Measurements from ENCODE around the gene SLC35A5.
"Not testable (repeated sequence)": the region's sequence is repeated elsewhere in the genome, so short reads cannot be mapped to it uniquely, and the experiment has no call there.

Gene SLC35A5

GRCh38 chr3:112561734-112562529 is at the start of gene SLC35A5, which contains the start of gene ATG3:
Gene SLC35A5, plus strand, starts transcription at chr3:112562045. Its CDS starts 1,359 bp downstream, at chr3:112563404.
Gene ATG3, minus strand, starts transcription at chr3:112561962. Its CDS starts 434 bp downstream, at chr3:112561528.
- peak; percentile 99 for DNase-seq

- DNase-seq = no peak
Measured at GRCh38 chr3:112512320-112512719, 49.5 kb upstream of the SLC35A5 start.

GRCh38 chr3:112514527-112515128 is 47.2 kb upstream of the SLC35A5 start:
- DNase-seq = peak; percentile 76

GRCh38 chr3:112518970-112519369 is 42.9 kb upstream of the SLC35A5 start:
- not testable (repeated sequence) for DNase-seq

- DNase-seq = peak; percentile 75
Measured at GRCh38 chr3:112519424-112520001, 42.3 kb upstream of the SLC35A5 start.

- not testable (repeated sequence) for DNase-seq
Measured at GRCh38 chr3:112524127-112524526, 37.7 kb upstream of the SLC35A5 start.

GRCh38 chr3:112530573-112530972 is 31.3 kb upstream of the SLC35A5 start:
- DNase-seq = no peak

GRCh38 chr3:112531358-112531781 is 30.5 kb upstream of the SLC35A5 start:
- DNase-seq = peak; percentile 27

- peak; percentile 13 for DNase-seq
Measured at GRCh38 chr3:112539825-112540650, 21.8 kb upstream of the SLC35A5 start.

- no peak for DNase-seq
Measured at GRCh38 chr3:112546216-112546759, 15.6 kb upstream of the SLC35A5 start.

GRCh38 chr3:112550859-112551258 is 11.0 kb upstream of the SLC35A5 start:
- no peak for DNase-seq

- DNase-seq = peak; percentile 9
Measured at GRCh38 chr3:112555535-112556170, 6.2 kb upstream of the SLC35A5 start.

GRCh38 chr3:112557976-112558375 is 3.9 kb upstream of the SLC35A5 start:
- DNase-seq = no peak

GRCh38 chr3:112560307-112560706 is 1.5 kb upstream of the SLC35A5 start:
- no peak for DNase-seq

GRCh38 chr3:112560721-112561483 is 943 bp upstream of the SLC35A5 start:
- peak; percentile 83 for DNase-seq

- DNase-seq = no peak
Measured at GRCh38 chr3:112561484-112561733, 436 bp upstream of the SLC35A5 start.

GRCh38 chr3:112564247-112564939 is 2.5 kb downstream of the SLC35A5 start:
- DNase-seq = not testable (repeated sequence)

GRCh38 chr3:112564940-112565305 is 3.1 kb downstream of the SLC35A5 start:
- DNase-seq = no peak

- DNase-seq = no peak
Measured at GRCh38 chr3:112568642-112569041, 6.8 kb downstream of the SLC35A5 start.

- no peak for DNase-seq
Measured at GRCh38 chr3:112569265-112569664, 7.4 kb downstream of the SLC35A5 start.

- DNase-seq = no peak
Measured at GRCh38 chr3:112572701-112573100, 10.9 kb downstream of the SLC35A5 start.

Measured in activated CD4-positive, alpha-beta T cell treated with anti-CD3 and anti-CD28 coated beads, Interleukin-2, Interleukin-6, amounts not matched to agents 100 ng/mL and 50 ng/mL, durations not matched to agents 16 hours and 8 hours (primary cell).